Measurements from ENCODE around the gene OOSP1. TPM values are rescaled to one million over a fixed set of nuclear protein-coding genes. Genes with fewer than 3 reads are reported as not detected.

The OOSP1 gene
- total RNA-seq, 4 donors from 2014 or later = not detected

GRCh38 chr11:59953463-59954218, 15.4 kb downstream of the OOSP1 start:
- 78 to 87% methylated on average over 4 of the region's 4 CpGs for WGBS, 2 donors
- DNase-seq (ENCODE audit: low spot score in 2 of 2) = no peak
- intact Hi-C loops (cut with DNase I; ENCODE audit: low total_unique reads) = no loop called here
- no peak overlapping the region for H3K4me3 ChIP-seq (ENCODE audit: low read depth, poor library complexity, severe bottlenecking)
- TF ChIP-seq POLR2A (IDR thresholded peaks at IDR 0.05) (no peak), CTCF (IDR thresholded peaks at IDR 0.05) (no peak)

DNA sequence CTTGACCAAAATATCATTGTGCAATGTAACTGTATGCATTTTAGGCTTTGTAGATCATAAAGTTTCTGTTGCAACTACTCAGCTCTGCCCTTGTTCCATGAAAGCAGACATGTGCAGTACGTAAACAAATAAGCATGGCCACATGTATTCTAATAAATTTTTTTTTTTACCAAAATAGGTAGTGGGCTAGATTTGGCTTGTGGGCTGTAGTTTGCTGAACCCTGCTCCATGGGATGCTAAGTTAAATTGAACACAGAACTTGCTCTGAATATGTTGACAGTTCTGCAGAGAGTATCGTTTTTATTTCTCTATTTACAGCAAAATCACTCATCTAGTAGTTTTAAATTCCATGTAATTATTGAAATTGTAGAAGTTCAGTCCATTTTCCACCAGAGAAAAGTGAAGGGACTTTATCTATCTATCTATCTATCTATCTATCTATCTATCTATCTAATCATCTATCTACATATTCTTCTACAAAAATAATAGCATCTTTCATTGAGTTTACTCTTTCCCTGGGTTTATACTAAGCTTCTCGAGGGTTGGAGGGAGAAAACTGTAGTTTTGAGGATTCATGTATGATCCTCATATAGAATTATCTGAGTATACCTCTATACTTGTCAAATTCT, 16.1 kb downstream of the OOSP1 start:
- intact Hi-C loops (cut with DNase I; ENCODE audit: low total_unique reads) = no loop called here
- no peak overlapping the region for H3K4me3 ChIP-seq (ENCODE audit: low read depth, poor library complexity, severe bottlenecking)
- TF ChIP-seq POLR2A (IDR thresholded peaks at IDR 0.05) (no peak), CTCF (IDR thresholded peaks at IDR 0.05) (no peak)
- DNase-seq (ENCODE audit: low spot score in 2 of 2) = no peak
- WGBS, 2 donors = 66 to 73% methylated on average over 3 of the region's 3 CpGs

DNA sequence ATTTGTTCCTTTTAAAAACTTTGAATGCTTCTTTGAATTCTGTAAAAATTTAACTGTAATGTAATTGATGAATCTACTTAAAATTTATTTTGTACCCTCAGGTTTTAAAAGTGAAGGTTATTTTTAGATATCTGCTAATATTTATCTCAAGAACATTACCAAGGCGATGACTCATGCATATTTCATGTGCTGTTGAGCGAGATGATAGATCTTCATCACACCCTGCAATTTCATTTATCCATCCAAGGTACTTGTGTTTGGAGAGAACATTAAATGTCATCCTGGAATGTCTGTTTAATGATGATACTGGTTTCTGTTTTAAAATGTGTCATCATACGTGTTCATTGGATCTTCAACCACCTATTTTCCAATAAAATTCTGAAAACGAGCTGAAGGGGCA, 18.9 kb downstream of the OOSP1 start:
- intact Hi-C loops (cut with DNase I; ENCODE audit: low total_unique reads) = no loop called here

DNA sequence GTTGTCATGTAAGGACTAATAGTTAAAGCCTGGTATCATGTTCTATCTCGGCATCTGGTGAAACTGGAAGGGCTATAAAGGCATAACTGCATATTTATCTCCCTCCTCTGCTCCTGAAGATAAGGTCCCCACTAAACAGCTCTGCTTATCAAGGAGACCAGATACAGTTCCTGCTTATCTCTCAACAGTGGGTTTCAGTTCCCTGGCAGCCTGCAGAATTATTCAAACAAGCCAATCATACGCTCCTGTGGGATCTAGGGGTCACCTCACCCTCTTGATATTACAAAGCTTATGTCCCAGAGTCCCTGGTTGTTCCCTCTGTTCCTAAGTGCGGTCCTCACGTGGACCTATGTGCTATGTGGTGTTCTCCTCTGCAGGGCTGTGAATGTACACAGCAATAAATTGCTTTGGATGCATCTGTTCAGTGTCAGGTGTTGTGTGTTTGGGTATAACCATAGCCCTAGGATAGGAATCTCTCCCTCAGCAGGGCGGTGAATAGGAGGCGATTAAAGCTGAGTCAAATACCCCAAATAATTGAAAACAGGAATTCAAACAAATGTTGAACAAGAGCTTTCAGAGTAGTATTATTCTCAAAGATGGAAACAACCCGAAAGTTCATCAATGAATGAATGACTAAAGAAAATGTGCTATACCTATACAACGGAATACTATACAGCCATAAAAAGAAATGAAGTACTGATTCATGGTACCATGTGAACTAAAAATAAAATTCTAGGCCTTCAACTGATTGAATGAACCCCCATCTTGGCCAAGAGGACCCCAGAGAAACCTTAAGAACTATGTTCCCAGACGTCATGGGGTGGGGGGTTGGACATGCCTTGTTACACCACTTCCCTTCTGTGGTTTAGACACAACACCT, 22.5 kb downstream of the OOSP1 start:
- WGBS, 2 donors = 78 to 79% methylated on average over 9 of the region's 9 CpGs
- DNase-seq (ENCODE audit: low spot score in 2 of 2) = no peak
- no peak overlapping the region for H3K4me3 ChIP-seq (ENCODE audit: low read depth, poor library complexity, severe bottlenecking)
- intact Hi-C loops (cut with DNase I; ENCODE audit: low total_unique reads) = no loop called here
- TF ChIP-seq CTCF (IDR thresholded peaks at IDR 0.05) = no peak
- no peak for TF ChIP-seq POLR2A (IDR thresholded peaks at IDR 0.05)

More for the DNA sequence above, 18.9 kb downstream of the OOSP1 start:
- no peak for TF ChIP-seq POLR2A (IDR thresholded peaks at IDR 0.05)
- DNase-seq (ENCODE audit: low spot score in 2 of 2) = no peak
- 36 to 44% methylated on average over 4 of the region's 4 CpGs for WGBS, 2 donors
- H3K4me3 ChIP-seq (ENCODE audit: low read depth, poor library complexity, severe bottlenecking) = no peak overlapping the region

DNA sequence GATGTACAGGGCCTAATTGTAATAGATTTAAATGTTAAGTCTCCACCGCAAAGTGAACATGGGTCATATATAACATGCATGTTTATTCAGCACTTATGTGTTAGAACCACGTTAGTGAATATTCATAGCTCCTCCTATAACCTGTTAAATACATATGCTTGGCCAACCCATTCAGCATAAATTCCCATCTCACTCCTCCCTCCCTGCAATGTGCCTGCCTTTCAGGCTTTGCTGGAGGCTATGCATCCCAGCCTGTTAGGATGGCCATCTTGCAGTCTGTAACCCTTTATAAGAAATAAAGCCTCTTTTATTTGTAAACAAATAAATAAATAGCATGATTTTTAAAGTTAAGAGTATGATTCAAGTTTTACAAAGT, 23.9 kb downstream of the OOSP1 start:
- 73 to 75% methylated on average over 2 of the region's 2 CpGs for WGBS, 2 donors
- TF ChIP-seq CTCF (IDR thresholded peaks at IDR 0.05) = no peak
- DNase-seq (ENCODE audit: low spot score in 2 of 2) = no peak
- H3K4me3 ChIP-seq (ENCODE audit: low read depth, poor library complexity, severe bottlenecking) = no peak overlapping the region
- intact Hi-C loops (cut with DNase I; ENCODE audit: low total_unique reads) = no loop called here

GRCh38 chr11:59963733-59964132, 25.5 kb downstream of the OOSP1 start, which contains the start of gene OOSP4A:
TSS of gene OOSP4A (plus strand) at chr11:59964033. CDS start at chr11:59964033, 0 bp downstream.
- intact Hi-C loops (cut with DNase I; ENCODE audit: low total_unique reads) = no loop called here
- 82 to 85% methylated on average over 3 of the region's 3 CpGs for whole genome bisulfite sequencing, 2 donors
- no peak for DNase-seq (ENCODE audit: low spot score in 2 of 2)
- TF ChIP-seq POLR2A (IDR thresholded peaks at IDR 0.05) (no peak), CTCF (IDR thresholded peaks at IDR 0.05) (no peak)
- no peak within 1 kb of the TSS for H3K4me3 ChIP-seq (ENCODE audit: low read depth, poor library complexity, severe bottlenecking)
